ENCODE measurements around the gene GNB1. TPM values are rescaled to one million over a fixed set of nuclear protein-coding genes. Genes with fewer than 3 reads are reported as not detected.

Gene GNB1
- total and polyA plus RNA-seq, 3 donors from 2014 or later: 223 to 256 (median 240) TPM

DNA sequence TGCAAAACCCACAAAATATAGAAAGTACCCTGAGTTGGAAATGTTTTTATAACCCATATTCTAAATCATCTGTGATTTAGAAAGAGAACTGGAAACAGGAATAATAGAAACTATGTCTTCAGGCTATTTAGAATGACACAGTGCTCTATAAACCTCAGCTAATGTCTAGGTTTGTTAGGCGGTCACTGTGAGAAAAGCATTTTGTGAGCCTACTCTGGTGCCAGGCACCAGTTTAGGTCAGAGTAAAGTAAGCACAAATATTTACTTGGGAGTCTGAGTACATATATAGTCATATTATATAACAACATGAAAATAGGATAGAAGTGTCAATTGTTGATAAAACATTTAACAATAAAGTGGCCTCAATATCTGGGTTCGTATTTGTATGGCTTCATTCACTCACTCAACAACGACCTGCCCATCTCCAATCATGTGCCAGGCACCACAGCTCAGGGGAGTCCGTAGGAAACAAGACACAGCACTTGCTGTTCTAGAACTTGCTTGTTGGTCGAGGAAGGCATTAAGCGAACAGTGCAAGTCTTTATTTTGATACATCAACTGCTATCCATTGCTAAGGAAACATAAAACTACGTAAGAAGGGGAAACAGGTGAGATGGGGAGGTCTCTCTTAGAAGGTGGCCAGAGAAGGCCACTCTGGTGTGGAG lies 37.2 kb downstream of the GNB1 start:
- whole genome bisulfite sequencing, 2 donors: 61 to 72% methylated on average over 7 of the region's 7 CpGs
- Histone ChIP-seq H3K4me3 (no peak overlapping the region), H3K36me3 (ENCODE audit: low read depth, missing control alignments) (no peaks in the 10 kb centered on the region), H3K9me3 (no peaks in the 10 kb centered on the region), H3K4me1 (peaks cover 25% of the 10 kb centered on the region), H3K27ac (peak overlapping the region; percentile 4 to 47), H3K27me3 (no peaks in the 10 kb centered on the region)
- intact Hi-C loops (cut with DNase I; ENCODE audit: low total_unique reads): no loop called here
- no peak for DNase-seq
- no peak for TF ChIP-seq POLR2A (IDR thresholded peaks at IDR 0.05)

DNA sequence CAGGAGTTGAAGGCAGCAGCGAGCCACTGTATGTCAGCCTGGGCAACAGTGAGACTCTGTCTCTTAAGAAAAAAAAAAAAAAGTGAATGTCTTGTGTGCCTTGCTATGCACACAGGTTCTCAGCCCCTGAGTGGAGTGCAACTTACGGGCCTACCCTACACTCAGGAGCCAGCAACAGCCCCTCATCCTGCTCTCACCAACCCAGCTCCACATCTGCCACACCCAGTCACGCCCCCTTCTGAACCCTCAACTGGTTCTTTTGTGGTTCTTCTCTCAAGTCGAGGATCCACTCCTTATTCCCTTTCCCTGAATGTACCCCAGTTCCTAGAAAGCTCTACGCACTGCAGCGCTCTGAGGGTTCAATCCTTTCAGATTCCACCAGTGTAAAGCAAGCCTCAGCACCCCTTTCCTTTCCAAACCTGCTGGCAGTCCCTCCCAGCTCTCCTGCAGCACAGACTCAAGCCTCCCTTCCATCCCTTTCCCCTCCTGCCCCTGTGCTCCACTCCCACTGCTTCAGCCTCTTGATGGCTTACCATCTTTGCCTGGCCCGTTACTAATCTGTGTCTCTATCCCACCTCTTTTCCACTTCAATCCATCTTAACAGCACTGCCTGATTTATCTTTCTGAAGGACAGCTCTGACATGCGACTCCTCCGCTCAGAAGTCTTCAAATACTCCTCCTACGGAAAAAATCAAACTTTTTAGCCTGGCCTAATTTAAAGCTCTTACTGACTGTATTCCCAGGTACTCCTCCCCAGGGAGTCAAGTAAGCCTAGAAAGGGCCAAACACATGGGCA lies 38.1 kb downstream of the GNB1 start:
- WGBS, 2 donors: 73 to 74% methylated on average over 10 of the region's 10 CpGs
- intact Hi-C loops (cut with DNase I; ENCODE audit: low total_unique reads): no loop called here
- Histone ChIP-seq H3K27ac (peak overlapping the region in 1 of 2 donors; percentile 4), H3K4me3 (no peak overlapping the region), H3K4me1 (peaks cover 19% of the 10 kb centered on the region), H3K9me3 (no peaks in the 10 kb centered on the region), H3K27me3 (no peaks in the 10 kb centered on the region), H3K36me3 (ENCODE audit: low read depth, missing control alignments) (no peaks in the 10 kb centered on the region)
- DNase-seq: no peak
- TF ChIP-seq, protein P1, sequence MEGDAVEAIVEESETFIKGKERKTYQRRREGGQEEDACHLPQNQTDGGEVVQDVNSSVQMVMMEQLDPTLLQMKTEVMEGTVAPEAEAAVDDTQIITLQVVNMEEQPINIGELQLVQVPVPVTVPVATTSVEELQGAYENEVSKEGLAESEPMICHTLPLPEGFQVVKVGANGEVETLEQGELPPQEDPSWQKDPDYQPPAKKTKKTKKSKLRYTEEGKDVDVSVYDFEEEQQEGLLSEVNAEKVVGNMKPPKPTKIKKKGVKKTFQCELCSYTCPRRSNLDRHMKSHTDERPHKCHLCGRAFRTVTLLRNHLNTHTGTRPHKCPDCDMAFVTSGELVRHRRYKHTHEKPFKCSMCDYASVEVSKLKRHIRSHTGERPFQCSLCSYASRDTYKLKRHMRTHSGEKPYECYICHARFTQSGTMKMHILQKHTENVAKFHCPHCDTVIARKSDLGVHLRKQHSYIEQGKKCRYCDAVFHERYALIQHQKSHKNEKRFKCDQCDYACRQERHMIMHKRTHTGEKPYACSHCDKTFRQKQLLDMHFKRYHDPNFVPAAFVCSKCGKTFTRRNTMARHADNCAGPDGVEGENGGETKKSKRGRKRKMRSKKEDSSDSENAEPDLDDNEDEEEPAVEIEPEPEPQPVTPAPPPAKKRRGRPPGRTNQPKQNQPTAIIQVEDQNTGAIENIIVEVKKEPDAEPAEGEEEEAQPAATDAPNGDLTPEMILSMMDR (IDR thresholded peaks at IDR 0.05): no peak
- TF ChIP-seq POLR2A (IDR thresholded peaks at IDR 0.05): no peak

- DNase-seq: no peak
- 65 to 74% methylated on average over 10 of the region's 10 CpGs for WGBS, 2 donors
- intact Hi-C loops (cut with DNase I; ENCODE audit: low total_unique reads): no loop called here
- H3K36me3 ChIP-seq (ENCODE audit: low read depth, missing control alignments): no peaks in the 10 kb centered on the region
- H3K4me1 ChIP-seq: peaks cover 31% of the 10 kb centered on the region
- H3K27ac ChIP-seq: peak overlapping the region; percentile 53 to 81
- TF ChIP-seq POLR2A (IDR thresholded peaks at IDR 0.05): no peak
- TF ChIP-seq, protein P1 (IDR thresholded peaks at IDR 0.05): no peak
- H3K9me3 ChIP-seq: no peaks in the 10 kb centered on the region
- H3K4me3 ChIP-seq: no peak overlapping the region
- H3K27me3 ChIP-seq: no peaks in the 10 kb centered on the region
These were observed 43.0 kb downstream of the GNB1 start for GRCh38 chr1:1847890-1848289.

GRCh38 chr1:1847061-1847850 lies 43.6 kb downstream of the GNB1 start:
- TF ChIP-seq POLR2A (IDR thresholded peaks at IDR 0.05): no peak
- TF ChIP-seq, protein P1 (IDR thresholded peaks at IDR 0.05): no peak
- Histone ChIP-seq H3K27ac (peak overlapping the region; percentile 53 to 81), H3K36me3 (ENCODE audit: low read depth, missing control alignments) (no peaks in the 10 kb centered on the region), H3K4me3 (no peak overlapping the region), H3K27me3 (no peaks in the 10 kb centered on the region), H3K9me3 (no peaks in the 10 kb centered on the region), H3K4me1 (peaks cover 31% of the 10 kb centered on the region)
- peak; percentile 62 for DNase-seq
- intact Hi-C loops (cut with DNase I; ENCODE audit: low total_unique reads): no loop called here
- WGBS, 2 donors: 28 to 42% methylated on average over 8 of the region's 8 CpGs

DNA sequence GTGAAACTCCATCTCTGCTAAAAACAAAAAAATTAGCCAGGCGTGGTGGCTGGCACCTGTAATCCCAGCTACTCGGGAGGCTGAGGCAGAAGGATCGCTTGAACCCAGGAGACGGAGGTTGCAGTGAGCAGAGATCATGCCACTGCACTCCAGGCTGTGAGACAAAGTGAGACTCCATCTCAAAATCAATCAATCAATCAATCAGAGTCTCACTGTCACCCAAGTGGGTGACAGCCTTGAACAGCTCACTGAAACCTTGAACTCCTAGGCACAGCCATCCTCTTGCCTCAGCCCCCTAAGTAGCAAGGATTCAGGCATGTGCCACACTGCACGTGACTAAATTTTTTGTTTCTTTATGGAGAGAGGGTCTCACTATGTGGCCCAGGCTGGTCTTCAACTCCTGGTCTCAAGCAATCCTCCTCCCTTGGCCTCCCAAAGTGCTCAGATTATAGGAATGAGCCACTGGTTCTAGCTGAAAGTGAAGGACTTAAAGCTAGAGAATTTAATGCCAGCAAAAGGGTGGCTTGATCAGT lies 44.4 kb downstream of the GNB1 start:
- H3K36me3 ChIP-seq (ENCODE audit: low read depth, missing control alignments): no peaks in the 10 kb centered on the region
- H3K27me3 ChIP-seq: no peaks in the 10 kb centered on the region
- H3K9me3 ChIP-seq: no peaks in the 10 kb centered on the region
- H3K27ac ChIP-seq: peak overlapping the region; percentile 53 to 81
- DNase-seq: no peak
- intact Hi-C loops (cut with DNase I; ENCODE audit: low total_unique reads): no loop called here
- H3K4me3 ChIP-seq: no peak overlapping the region
- H3K4me1 ChIP-seq: peaks cover 30% of the 10 kb centered on the region
- WGBS, 2 donors: 80 to 88% methylated on average over 5 of the region's 5 CpGs
- no peak for TF ChIP-seq POLR2A (IDR thresholded peaks at IDR 0.05)
- TF ChIP-seq, protein P1 (IDR thresholded peaks at IDR 0.05): no peak

Measured in testis (tissue), 3 donors.